ENCODE data around the gene PTCH2. TPM values are rescaled to one million over a fixed set of nuclear protein-coding genes. Genes with fewer than 3 reads are reported as not detected.

The PTCH2 gene
- total RNA-seq, 4 donors from 2014 or later, result 0.66 to 2.6 (median 1.1) TPM

GRCh38 chr1:44848456-44849181, 5.6 kb upstream of the PTCH2 start:
- no peak overlapping the region for H3K27ac ChIP-seq (replicated peaks in 1 of 4)
- intact Hi-C loops (cut with DNase I), result no loop called here
- peaks cover 0 to 17% (median 9%) of the 10 kb centered on the region in 4 donors for H3K36me3 ChIP-seq
- TF ChIP-seq POLR2A (IDR thresholded peaks at IDR 0.05; ENCODE audit: low read depth), result no peak
- no peak for TF ChIP-seq POLR2AphosphoS5 (IDR thresholded peaks at IDR 0.05)
- no peak for TF ChIP-seq CTCF (IDR thresholded peaks at IDR 0.05)
- no peak for TF ChIP-seq EP300 (IDR thresholded peaks at IDR 0.05)
- H3K4me3 ChIP-seq, result no peak overlapping the region
- H3K27me3 ChIP-seq, result no peaks in the 10 kb centered on the region
- 72% methylated on average over 3 of the region's 7 CpGs for WGBS
- DNase-seq (ENCODE audit: extremely low spot score), result no peak
- H3K4me1 ChIP-seq, result peaks cover 3 to 19% (median 9%) of the 10 kb centered on the region in 4 donors
- H3K9me3 ChIP-seq, result no peaks in the 10 kb centered on the region

GRCh38 chr1:44847845-44848244, 4.8 kb upstream of the PTCH2 start:
- DNase-seq (ENCODE audit: extremely low spot score), result no peak
- intact Hi-C loops (cut with DNase I), result no loop called here
- peaks cover 0 to 17% (median 9%) of the 10 kb centered on the region in 4 donors for H3K36me3 ChIP-seq
- H3K4me3 ChIP-seq, result no peak overlapping the region
- no peaks in the 10 kb centered on the region for H3K9me3 ChIP-seq
- H3K27ac ChIP-seq (replicated peaks in 1 of 4), result no peak overlapping the region
- TF ChIP-seq EP300 (IDR thresholded peaks at IDR 0.05) (no peak), POLR2A (IDR thresholded peaks at IDR 0.05; ENCODE audit: low read depth) (no peak), CTCF (IDR thresholded peaks at IDR 0.05) (no peak), POLR2AphosphoS5 (IDR thresholded peaks at IDR 0.05) (no peak)
- no peaks in the 10 kb centered on the region for H3K27me3 ChIP-seq
- H3K4me1 ChIP-seq, result peaks cover 9 to 25% (median 15%) of the 10 kb centered on the region in 4 donors
- WGBS, result 89% methylated on average over 1 of the region's 1 CpG

GRCh38 chr1:44846985-44847384, 3.9 kb upstream of the PTCH2 start:
- Histone ChIP-seq H3K4me3 (no peak overlapping the region), H3K27me3 (no peaks in the 10 kb centered on the region), H3K9me3 (no peaks in the 10 kb centered on the region), H3K4me1 (peaks cover 12 to 29% (median 22%) of the 10 kb centered on the region in 4 donors), H3K36me3 (peaks cover 0 to 17% (median 9%) of the 10 kb centered on the region in 4 donors), H3K27ac (replicated peaks in 1 of 4) (no peak overlapping the region)
- TF ChIP-seq EP300 (IDR thresholded peaks at IDR 0.05) (no peak), POLR2AphosphoS5 (IDR thresholded peaks at IDR 0.05) (no peak), POLR2A (IDR thresholded peaks at IDR 0.05; ENCODE audit: low read depth) (no peak), CTCF (IDR thresholded peaks at IDR 0.05) (no peak)
- 92% methylated on average over 1 of the region's 1 CpG for WGBS
- intact Hi-C loops (cut with DNase I), result no loop called here
- DNase-seq (ENCODE audit: extremely low spot score), result no peak

- intact Hi-C loops (cut with DNase I), result no loop called here
- peak overlapping the region; percentile 65 to 79 (median 76) for H3K27ac ChIP-seq (replicated peaks in 1 of 4)
- H3K4me3 ChIP-seq, result peak overlapping the region; percentile 58 to 76 (median 62)
- TF ChIP-seq POLR2AphosphoS5 (IDR thresholded peaks at IDR 0.05) (no peak), EP300 (IDR thresholded peaks at IDR 0.05) (no peak), CTCF (IDR thresholded peaks at IDR 0.05) (no peak), POLR2A (IDR thresholded peaks at IDR 0.05; ENCODE audit: low read depth) (no peak)
- H3K36me3 ChIP-seq, result no peaks in the 10 kb centered on the region
- no peaks in the 10 kb centered on the region for H3K9me3 ChIP-seq
- peaks cover 9 to 23% (median 16%) of the 10 kb centered on the region in 4 donors for H3K4me1 ChIP-seq
- no peak for DNase-seq (ENCODE audit: extremely low spot score)
- no peaks in the 10 kb centered on the region for H3K27me3 ChIP-seq
- WGBS, result 34% methylated on average over 13 of the region's 16 CpGs
These were observed 579 bp downstream of the PTCH2 start for GRCh38 chr1:44842486-44842861.

All from esophagus muscularis mucosa (tissue), 4 donors.